GM18507 (cell line): Measurements from ENCODE around the gene TMPRSS13.
"Not testable (repeated sequence)": the region's sequence is repeated elsewhere in the genome, so short reads cannot be mapped to it uniquely, and the experiment has no call there.

Source experiments
- DNase-seq: peaks from one replicate; pipeline ENCODE4 v3.0.0; 2011; ENCODE audit warnings: low read depth; ENCODE audit not compliant: insufficient read length; ENCODE audit errors: extremely low spot score
- FAIRE-seq: peaks from 2 replicates; lab custom pipeline; 2011; peaks lifted over from hg19 to GRCh38; lab: Jason Lieb, UNC

TMPRSS13 gene

GRCh38 chr11:117953024-117953671 is 23.9 kb upstream of the TMPRSS13 start:
- FAIRE-seq (no peak), DNase-seq (no peak)

- FAIRE-seq: peak; percentile 33
- no peak for DNase-seq
Observed at GRCh38 chr11:117950993-117951961, 22.1 kb upstream of the TMPRSS13 start.

GRCh38 chr11:117950301-117950700 is 21.1 kb upstream of the TMPRSS13 start:
- DNase-seq (no peak), FAIRE-seq (peak; percentile 44)

- FAIRE-seq (no peak), DNase-seq (no peak)
Observed at GRCh38 chr11:117949062-117949461, 19.9 kb upstream of the TMPRSS13 start.

- FAIRE-seq, DNase-seq: not testable (repeated sequence)
Observed at GRCh38 chr11:117948466-117948865, 19.3 kb upstream of the TMPRSS13 start.

GRCh38 chr11:117947751-117948150 is 18.5 kb upstream of the TMPRSS13 start:
- not testable (repeated sequence) for FAIRE-seq

GRCh38 chr11:117946842-117947526 is 17.8 kb upstream of the TMPRSS13 start:
- DNase-seq: peak; percentile 54
- peak; percentile 71 for FAIRE-seq

More at GRCh38 chr11:117947751-117948150, 18.5 kb upstream of the TMPRSS13 start:
- not testable (repeated sequence) for DNase-seq

- FAIRE-seq (no peak), DNase-seq (no peak)
Observed at GRCh38 chr11:117946156-117946841, 17.1 kb upstream of the TMPRSS13 start.

GRCh38 chr11:117945047-117945810 is 16.0 kb upstream of the TMPRSS13 start:
- no peak for DNase-seq
- FAIRE-seq: peak; percentile 60

- no peak for DNase-seq
- peak; percentile 67 for FAIRE-seq
Observed at GRCh38 chr11:117944554-117944953, 15.4 kb upstream of the TMPRSS13 start.

- no peak for DNase-seq
- FAIRE-seq: no peak
Observed at GRCh38 chr11:117941976-117942654, 12.9 kb upstream of the TMPRSS13 start.

GRCh38 chr11:117941163-117941707 is 12.0 kb upstream of the TMPRSS13 start:
- DNase-seq (no peak), FAIRE-seq (no peak)

GRCh38 chr11:117940736-117941135 is 11.5 kb upstream of the TMPRSS13 start:
- DNase-seq (no peak), FAIRE-seq (no peak)

- DNase-seq: no peak
- FAIRE-seq: no peak
Observed at GRCh38 chr11:117936973-117937372, 7.8 kb upstream of the TMPRSS13 start.

- FAIRE-seq (no peak), DNase-seq (no peak)
Observed at GRCh38 chr11:117934526-117935307, 5.5 kb upstream of the TMPRSS13 start.

- DNase-seq (no peak), FAIRE-seq (no peak)
Observed at GRCh38 chr11:117933930-117934329, 4.7 kb upstream of the TMPRSS13 start.

GRCh38 chr11:117933475-117933874 is 4.3 kb upstream of the TMPRSS13 start:
- no peak for FAIRE-seq

More at GRCh38 chr11:117933475-117933874, 4.3 kb upstream of the TMPRSS13 start:
- no peak for DNase-seq
